OCI-LY1 (cell line): Measurements from ENCODE around the gene PKMYT1.

Source experiments
- H2AFZ ChIP-seq: fragments of 200-600 bp; sonication (generic), shearing (Covaris generic); 2 replicates; pipeline ENCODE4 v1.6.0; 2014; ENCODE audit warnings: antibody characterized with exemption, mild to moderate bottlenecking, low read length
- H3F3A ChIP-seq: fragments of 200-600 bp; sonication (generic), shearing (Covaris generic); 2 replicates; pipeline ENCODE4 v1.6.0; 2014; ENCODE audit warnings: mild to moderate bottlenecking, antibody characterized with exemption, low read length, moderate library complexity; ENCODE audit not compliant: insufficient read depth
- H3K27ac ChIP-seq: fragments of 200-600 bp; sonication (generic); 2 replicates; pipeline ENCODE4 v1.5.1; 2014; ENCODE audit warnings: low read length, mixed run types, mild to moderate bottlenecking, low read depth; ENCODE audit not compliant: poor library complexity, severe bottlenecking
- H3K27me3 ChIP-seq: fragments of 200-600 bp; sonication (generic); 2 replicates; pipeline ENCODE4 v1.6.0; 2014; ENCODE audit warnings: antibody characterized with exemption, mild to moderate bottlenecking, low read length, moderate library complexity; ENCODE audit not compliant: insufficient read depth
- H3K36me3 ChIP-seq: fragments of 200-600 bp; sonication (generic); 2 replicates; pipeline ENCODE4 v1.6.1; 2014; ENCODE audit warnings: mild to moderate bottlenecking, antibody characterized with exemption, low read length, moderate library complexity, mixed read lengths; ENCODE audit not compliant: insufficient read depth
- H3K4me1 ChIP-seq: fragments of 200-600 bp; sonication (generic); 2 replicates; pipeline ENCODE4 v1.5.1; 2014; ENCODE audit warnings: mild to moderate bottlenecking, low read length, moderate library complexity; ENCODE audit not compliant: insufficient read depth, severe bottlenecking
- H3K4me2 ChIP-seq: fragments of 200-600 bp; sonication (generic), shearing (Covaris generic); 2 replicates; pipeline ENCODE4 v1.6.1; 2014; ENCODE audit warnings: low read length
- H3K4me3 ChIP-seq: fragments of 200-600 bp; sonication (generic); 2 replicates; pipeline ENCODE4 v1.5.1; 2014; ENCODE audit warnings: low read length, low read depth, mild to moderate bottlenecking, mixed read lengths; ENCODE audit not compliant: poor library complexity, severe bottlenecking
- H3K79me2 ChIP-seq: fragments of 200-600 bp; shearing (Covaris generic); 2 replicates; pipeline ENCODE4 v1.6.1; 2016; ENCODE audit warnings: mixed run types, low read length, mixed read lengths; ENCODE audit not compliant: insufficient read depth
- H3K9ac ChIP-seq: fragments of 200-600 bp; sonication (generic), shearing (Covaris generic); 2 replicates; pipeline ENCODE4 v1.6.1; 2014; ENCODE audit warnings: mild to moderate bottlenecking, low read length, mixed read lengths
- H3K9me2 ChIP-seq: fragments of 200-600 bp; sonication (generic), shearing (Covaris generic); 2 replicates; pipeline ENCODE4 v1.6.1; 2014; ENCODE audit warnings: low read depth, mild to moderate bottlenecking, low read length, mixed read lengths
- H3K9me3 ChIP-seq: fragments of 200-600 bp; shearing (Covaris generic); 2 replicates; pipeline ENCODE4 v1.6.1; 2014; ENCODE audit warnings: low read length, mixed read lengths
- H4K20me1 ChIP-seq: fragments of 200-600 bp; sonication (generic), shearing (Covaris generic); 2 replicates; pipeline ENCODE4 v1.6.0; 2016; ENCODE audit warnings: mild to moderate bottlenecking, low read length; ENCODE audit not compliant: insufficient read depth
- EZH2 ChIP-seq: fragments of 200-600 bp; sonication (generic), shearing (Covaris generic); IDR thresholded peaks from 2 replicates; pipeline ENCODE4 v1.8.0; 2017; ENCODE audit warnings: borderline replicate concordance, mixed run types, mild to moderate bottlenecking, antibody characterized with exemption, low read length, moderate library complexity, mixed read lengths
- TF ChIP-seq, protein P1 (sequence below): fragments of 200-600 bp; sonication (generic), shearing (Covaris generic); IDR thresholded peaks from 2 replicates; pipeline ENCODE4 v1.5.1; 2017; ENCODE audit warnings: mild to moderate bottlenecking, antibody characterized with exemption, low read length, moderate library complexity, mixed read lengths

Gene PKMYT1

DNA sequence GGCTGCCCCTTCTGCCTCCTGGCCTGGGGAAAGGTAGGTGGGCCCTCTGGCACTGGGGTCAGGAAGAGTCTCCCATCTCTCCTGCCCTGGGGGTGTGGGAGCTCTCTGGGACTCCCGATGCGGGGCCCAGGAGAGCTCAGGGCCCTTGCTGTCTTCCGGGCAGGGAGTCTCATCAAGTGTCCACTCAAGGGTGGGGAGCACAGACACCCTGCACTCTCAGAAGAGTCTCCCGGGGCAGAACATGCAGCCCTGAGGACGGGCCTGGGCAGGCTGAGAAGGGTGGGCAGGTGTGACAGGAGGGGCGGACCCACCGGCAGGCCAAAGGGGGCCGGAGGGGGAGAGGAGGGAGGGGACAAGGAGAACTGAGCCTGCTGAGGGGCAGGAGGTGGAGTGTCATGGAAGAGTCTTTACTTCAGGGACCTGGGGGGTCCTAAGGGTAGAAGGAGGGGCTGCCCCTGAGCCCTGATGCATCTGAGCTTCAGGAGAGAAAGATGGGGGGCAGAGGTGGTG is 8.4 kb upstream of the PKMYT1 start:
- TF ChIP-seq EZH2 = no peak
- TF ChIP-seq, protein P1, sequence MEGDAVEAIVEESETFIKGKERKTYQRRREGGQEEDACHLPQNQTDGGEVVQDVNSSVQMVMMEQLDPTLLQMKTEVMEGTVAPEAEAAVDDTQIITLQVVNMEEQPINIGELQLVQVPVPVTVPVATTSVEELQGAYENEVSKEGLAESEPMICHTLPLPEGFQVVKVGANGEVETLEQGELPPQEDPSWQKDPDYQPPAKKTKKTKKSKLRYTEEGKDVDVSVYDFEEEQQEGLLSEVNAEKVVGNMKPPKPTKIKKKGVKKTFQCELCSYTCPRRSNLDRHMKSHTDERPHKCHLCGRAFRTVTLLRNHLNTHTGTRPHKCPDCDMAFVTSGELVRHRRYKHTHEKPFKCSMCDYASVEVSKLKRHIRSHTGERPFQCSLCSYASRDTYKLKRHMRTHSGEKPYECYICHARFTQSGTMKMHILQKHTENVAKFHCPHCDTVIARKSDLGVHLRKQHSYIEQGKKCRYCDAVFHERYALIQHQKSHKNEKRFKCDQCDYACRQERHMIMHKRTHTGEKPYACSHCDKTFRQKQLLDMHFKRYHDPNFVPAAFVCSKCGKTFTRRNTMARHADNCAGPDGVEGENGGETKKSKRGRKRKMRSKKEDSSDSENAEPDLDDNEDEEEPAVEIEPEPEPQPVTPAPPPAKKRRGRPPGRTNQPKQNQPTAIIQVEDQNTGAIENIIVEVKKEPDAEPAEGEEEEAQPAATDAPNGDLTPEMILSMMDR = no peak
- H3K9me3 ChIP-seq = no peaks in the 10 kb centered on the region
- no peak overlapping the region for H3K9ac ChIP-seq
- no peak overlapping the region for H3K4me2 ChIP-seq
- no peaks in the 10 kb centered on the region for H3K9me2 ChIP-seq
- no peak overlapping the region for H3K4me3 ChIP-seq
- no peaks in the 10 kb centered on the region for H4K20me1 ChIP-seq
- no peaks in the 10 kb centered on the region for H3K36me3 ChIP-seq
- H3K4me1 ChIP-seq = peaks cover 5% of the 10 kb centered on the region
- H3K27me3 ChIP-seq = peaks cover 3% of the 10 kb centered on the region; the same call in 1 of the 2 replicates
- H2AFZ ChIP-seq = no peak overlapping the region
- H3F3A ChIP-seq = no peaks in the 10 kb centered on the region
- no peaks in the 10 kb centered on the region for H3K79me2 ChIP-seq
- H3K27ac ChIP-seq = no peak overlapping the region

DNA sequence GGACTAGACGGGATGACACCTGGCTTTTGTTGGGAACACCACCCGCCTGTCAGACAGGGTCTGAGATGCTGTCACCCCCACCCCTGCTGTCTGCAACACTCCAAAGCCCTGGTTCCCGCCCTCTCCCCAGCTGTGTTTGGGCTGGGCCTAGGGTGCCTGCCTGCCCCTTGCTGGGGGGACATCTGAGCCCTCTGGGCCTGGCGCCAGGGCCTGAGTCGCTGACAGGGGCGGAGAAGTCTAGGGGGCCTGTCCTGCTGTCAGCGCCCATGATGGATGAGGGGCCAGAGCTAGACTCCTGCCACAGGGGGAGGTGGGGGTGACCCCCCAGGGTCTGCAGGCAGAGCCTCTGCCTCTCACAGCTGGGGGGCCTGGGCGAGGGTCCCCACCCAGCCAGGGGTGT is 7.6 kb upstream of the PKMYT1 start:
- Histone ChIP-seq H3K4me3 (no peak overlapping the region), H3K9me2 (no peaks in the 10 kb centered on the region), H3K27ac (no peak overlapping the region), H3K79me2 (no peaks in the 10 kb centered on the region), H4K20me1 (no peaks in the 10 kb centered on the region), H3K4me1 (peaks cover 11% of the 10 kb centered on the region), H3K27me3 (peaks cover 3% of the 10 kb centered on the region; the same call in 1 of the 2 replicates), H3K4me2 (no peak overlapping the region), H2AFZ (no peak overlapping the region), H3K36me3 (no peaks in the 10 kb centered on the region), H3F3A (no peaks in the 10 kb centered on the region), H3K9ac (no peak overlapping the region), H3K9me3 (no peaks in the 10 kb centered on the region)
- TF ChIP-seq, protein P1 = no peak
- TF ChIP-seq EZH2 = no peak

DNA sequence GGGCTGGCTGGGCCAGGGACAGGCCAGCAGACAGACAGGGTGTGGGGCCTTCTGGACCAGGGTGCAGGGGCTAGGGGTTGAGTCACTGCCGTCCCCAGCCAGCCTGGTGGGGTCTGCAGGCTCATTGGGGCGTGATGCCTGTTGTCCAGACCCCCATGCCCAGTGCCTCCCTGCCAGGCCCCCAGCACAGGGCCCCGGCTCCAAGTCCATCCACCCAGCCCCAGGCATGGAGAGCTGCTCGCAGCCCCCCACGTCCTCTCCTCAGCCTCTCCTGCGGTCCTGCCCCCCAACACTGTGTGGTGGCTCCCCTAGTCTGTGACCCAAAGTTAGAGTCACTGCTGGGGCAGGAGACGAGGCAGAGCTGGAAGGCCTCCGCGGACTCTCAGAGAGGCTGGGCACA is 7.0 kb upstream of the PKMYT1 start:
- H3K9ac ChIP-seq = no peak overlapping the region
- H3K79me2 ChIP-seq = no peaks in the 10 kb centered on the region
- peaks cover 3% of the 10 kb centered on the region; the same call in 1 of the 2 replicates for H3K27me3 ChIP-seq
- H3K4me1 ChIP-seq = peaks cover 16% of the 10 kb centered on the region
- no peaks in the 10 kb centered on the region for H3F3A ChIP-seq
- no peaks in the 10 kb centered on the region for H3K9me3 ChIP-seq
- TF ChIP-seq EZH2 = no peak
- TF ChIP-seq, protein P1 = no peak
- H3K4me3 ChIP-seq = no peak overlapping the region
- no peaks in the 10 kb centered on the region for H3K36me3 ChIP-seq
- H4K20me1 ChIP-seq = no peaks in the 10 kb centered on the region
- H2AFZ ChIP-seq = no peak overlapping the region
- no peak overlapping the region for H3K27ac ChIP-seq
- no peak overlapping the region for H3K4me2 ChIP-seq
- no peaks in the 10 kb centered on the region for H3K9me2 ChIP-seq
